NCI-H1694 treated with DMSO at 0.1 percent for 48 hours (cell line): ENCODE results near the gene IFNA10.
"Not testable (repeated sequence)": the region's sequence is repeated elsewhere in the genome, so short reads cannot be mapped to it uniquely, and the experiment has no call there.

Experiments
- DNase-seq: peaks from one replicate; lab custom pipeline; 2025; lab: John Stamatoyannopoulos, UW

IFNA10 gene

GRCh38 chr9:21207043-21207442 is at the start of gene IFNA10:
IFNA10 (minus strand) TSS chr9:21207143; CDS start chr9:21207097, 46 bp downstream.
- not testable (repeated sequence) for DNase-seq

GRCh38 chr9:21255538-21256212 is 48.7 kb upstream of the IFNA10 start:
- no peak for DNase-seq

GRCh38 chr9:21252721-21253547 is 46.0 kb upstream of the IFNA10 start:
- no peak for DNase-seq

GRCh38 chr9:21251638-21252037 is 44.7 kb upstream of the IFNA10 start:
- no peak for DNase-seq

GRCh38 chr9:21251190-21251589 is 44.2 kb upstream of the IFNA10 start:
- DNase-seq = no peak

- no peak for DNase-seq
Observed at GRCh38 chr9:21244836-21245235, 37.9 kb upstream of the IFNA10 start.

- no peak for DNase-seq
Observed at GRCh38 chr9:21239911-21240310, 33.0 kb upstream of the IFNA10 start, which contains the start of gene IFNA14. IFNA14 (minus strand) TSS chr9:21240005; CDS start chr9:21239935, 70 bp downstream.

- not testable (repeated sequence) for DNase-seq
Observed at GRCh38 chr9:21236360-21236714, 29.4 kb upstream of the IFNA10 start.

GRCh38 chr9:21235468-21236359 is 28.8 kb upstream of the IFNA10 start:
- DNase-seq = peak; percentile 25

- DNase-seq = no peak
Observed at GRCh38 chr9:21234153-21234687, 27.3 kb upstream of the IFNA10 start.

GRCh38 chr9:21233258-21233657 is 26.3 kb upstream of the IFNA10 start:
- DNase-seq = no peak

GRCh38 chr9:21228122-21228521 is 21.2 kb upstream of the IFNA10 start, which contains the start of gene IFNA17:
IFNA17 (minus strand) TSS chr9:21228222; CDS start chr9:21228173, 49 bp downstream.
- no peak for DNase-seq

GRCh38 chr9:21217211-21217610 is 10.3 kb upstream of the IFNA10 start, which contains the start of gene IFNA16:
IFNA16 (minus strand) TSS chr9:21217311; CDS start chr9:21217305, 6 bp downstream.
- DNase-seq = not testable (repeated sequence)

GRCh38 chr9:21213411-21214326 is 6.7 kb upstream of the IFNA10 start:
- DNase-seq = peak; percentile 1

GRCh38 chr9:21212160-21212559 is 5.2 kb upstream of the IFNA10 start:
- DNase-seq = not testable (repeated sequence)

GRCh38 chr9:21210782-21211181 is 3.8 kb upstream of the IFNA10 start:
- DNase-seq = not testable (repeated sequence)

GRCh38 chr9:21210311-21210710 is 3.4 kb upstream of the IFNA10 start:
- no peak for DNase-seq

- DNase-seq = no peak
Observed at GRCh38 chr9:21205204-21205603, 1.7 kb downstream of the IFNA10 start.

GRCh38 chr9:21202105-21202504 is 4.8 kb downstream of the IFNA10 start, which contains the start of gene IFNA7:
IFNA7 (minus strand) TSS chr9:21202205; CDS start chr9:21202165, 40 bp downstream.
- DNase-seq = not testable (repeated sequence)
